H7 (cell line): Measurements from ENCODE around the gene ZNF3. TPM values are rescaled to one million over a fixed set of nuclear protein-coding genes. Genes with fewer than 3 reads are reported as not detected.

ENCODE experiments used
- DNase-seq: peaks from one replicate; pipeline ENCODE4 v3.0.0; 2012
- H3K27me3 ChIP-seq: 2 replicates; pipeline ENCODE4 v1.6.0; 2011; ENCODE audit warnings: mild to moderate bottlenecking, low read length; ENCODE audit not compliant: control insufficient read depth, insufficient read depth
- H3K36me3 ChIP-seq: replicated peaks from 2 replicates; pipeline ENCODE4 v1.5.1; 2011; ENCODE audit warnings: low read length; ENCODE audit not compliant: control insufficient read depth, insufficient read depth
- H3K4me3 ChIP-seq: 2 replicates; pipeline ENCODE4 v1.5.1; 2011; ENCODE audit warnings: low read depth, mild to moderate bottlenecking, control low read depth, low read length, moderate library complexity; ENCODE audit not compliant: insufficient read depth
- total RNA-seq: library from RNA; depleted of rRNA; stranded (reverse); fragments of >200 nt; shearing (Covaris generic); gene quantifications from 2 replicates; pipeline ENCODE4 v1.2.3, GENCODE V29; 2014

Gene ZNF3
- total RNA-seq, 1 experiment from 2014 or later, result 40.8 TPM

- Histone ChIP-seq H3K36me3 (peaks cover 21% of the 10 kb centered on the region), H3K4me3 (no peak overlapping the region), H3K27me3 (no peaks in the 10 kb centered on the region)
- no peak for DNase-seq
These were observed 18.1 kb downstream of the ZNF3 start for GRCh38 chr7:100063376-100063775.

GRCh38 chr7:100061518-100062193 is 19.9 kb downstream of the ZNF3 start:
- H3K4me3 ChIP-seq, result no peak overlapping the region
- no peaks in the 10 kb centered on the region for H3K27me3 ChIP-seq
- DNase-seq, result no peak
- peaks cover 33% of the 10 kb centered on the region for H3K36me3 ChIP-seq

GRCh38 chr7:100059251-100059739 is 22.2 kb downstream of the ZNF3 start:
- Histone ChIP-seq H3K4me3 (no peak overlapping the region), H3K27me3 (no peaks in the 10 kb centered on the region), H3K36me3 (peaks cover 28% of the 10 kb centered on the region)
- DNase-seq, result no peak

GRCh38 chr7:100057006-100057405 is 24.5 kb downstream of the ZNF3 start:
- H3K4me3 ChIP-seq, result no peak overlapping the region
- no peaks in the 10 kb centered on the region for H3K27me3 ChIP-seq
- no peak for DNase-seq
- peaks cover 21% of the 10 kb centered on the region for H3K36me3 ChIP-seq

- DNase-seq, result peak; percentile 78
- peaks cover 11% of the 10 kb centered on the region for H3K36me3 ChIP-seq
- H3K27me3 ChIP-seq, result no peaks in the 10 kb centered on the region
- H3K4me3 ChIP-seq, result no peak overlapping the region
These were observed 28.3 kb downstream of the ZNF3 start for GRCh38 chr7:100053215-100053614.

- no peak for DNase-seq
- Histone ChIP-seq H3K36me3 (peaks cover under 1% of the 10 kb centered on the region; the same call in 1 of the 2 replicates), H3K4me3 (no peak overlapping the region), H3K27me3 (no peaks in the 10 kb centered on the region)
These were observed 29.9 kb downstream of the ZNF3 start for GRCh38 chr7:100051611-100052010.

GRCh38 chr7:100049441-100050291 is 31.9 kb downstream of the ZNF3 start, which contains the start of gene ZSCAN21:
Gene ZSCAN21 (plus strand): TSS chr7:100049774. CDS start chr7:100057007, 7,233 bp downstream.
- peak within 1 kb of the TSS; percentile 71 for H3K4me3 ChIP-seq
- peak; percentile 98 for DNase-seq
- H3K27me3 ChIP-seq, result no peaks in the 10 kb centered on the region
- H3K36me3 ChIP-seq, result no peaks in the 10 kb centered on the region; the same call in 1 of the 2 replicates

- Histone ChIP-seq H3K27me3 (no peaks in the 10 kb centered on the region), H3K36me3 (no peaks in the 10 kb centered on the region; the same call in 1 of the 2 replicates), H3K4me3 (no peak overlapping the region)
- DNase-seq, result no peak
These were observed 32.8 kb downstream of the ZNF3 start for GRCh38 chr7:100048680-100049079.

GRCh38 chr7:100044718-100045117 is 36.8 kb downstream of the ZNF3 start:
- Histone ChIP-seq H3K36me3 (no peaks in the 10 kb centered on the region), H3K4me3 (no peak overlapping the region), H3K27me3 (no peaks in the 10 kb centered on the region)
- peak; percentile 54 for DNase-seq

GRCh38 chr7:100040575-100040974 is 40.9 kb downstream of the ZNF3 start:
- Histone ChIP-seq H3K27me3 (no peaks in the 10 kb centered on the region), H3K4me3 (no peak overlapping the region), H3K36me3 (no peaks in the 10 kb centered on the region)
- no peak for DNase-seq

- Histone ChIP-seq H3K27me3 (no peaks in the 10 kb centered on the region), H3K36me3 (peaks cover 14% of the 10 kb centered on the region), H3K4me3 (no peak overlapping the region)
- DNase-seq, result no peak
These were observed 43.2 kb downstream of the ZNF3 start for GRCh38 chr7:100038326-100038725.

GRCh38 chr7:100035876-100036275 is 45.6 kb downstream of the ZNF3 start:
- H3K4me3 ChIP-seq, result no peak overlapping the region
- peaks cover 21% of the 10 kb centered on the region for H3K36me3 ChIP-seq
- DNase-seq, result no peak
- no peaks in the 10 kb centered on the region for H3K27me3 ChIP-seq

GRCh38 chr7:100034871-100035510 is 46.5 kb downstream of the ZNF3 start:
- DNase-seq, result no peak
- no peak overlapping the region for H3K4me3 ChIP-seq
- H3K36me3 ChIP-seq, result peaks cover 23% of the 10 kb centered on the region
- H3K27me3 ChIP-seq, result no peaks in the 10 kb centered on the region

- Histone ChIP-seq H3K27me3 (no peaks in the 10 kb centered on the region), H3K4me3 (no peak overlapping the region), H3K36me3 (peaks cover 23% of the 10 kb centered on the region)
- no peak for DNase-seq
These were observed 48.0 kb downstream of the ZNF3 start for GRCh38 chr7:100033526-100033925.
